ENCODE measurements around the gene SF3B5. TPM values are rescaled to one million over a fixed set of nuclear protein-coding genes. Genes with fewer than 3 reads are reported as not detected.

The SF3B5 gene
- polyA plus RNA-seq, 3 donors, result 271 to 445 (median 355) TPM

- Mint-ChIP-seq H3K9me3 (no peaks in the 10 kb centered on the region), H3K4me1 (peaks cover 35% of the 10 kb centered on the region), H3K27ac (peak overlapping the region in 1 of 7 donors; percentile 15), H3K36me3 (no peaks in the 10 kb centered on the region), H3K27me3 (ENCODE audit: low read depth in 3 of 3) (peaks cover 0 to 2% (median 1%) of the 10 kb centered on the region in 3 donors), H3K4me3 (no peak overlapping the region)
- no peaks in the 10 kb centered on the region for H4K20me1 ChIP-seq (ENCODE audit: insufficient read depth, low read length)
- H3K9me3 ChIP-seq (replicated peaks in 1 of 2; ENCODE audit: control insufficient read depth in 1 of 2, insufficient read depth in 1 of 2, low read length in 2 of 2), result no peaks in the 10 kb centered on the region
- H3K4me2 ChIP-seq (replicated peaks; ENCODE audit: extremely low read depth, low read length, poor library complexity, severe bottlenecking), result no peak overlapping the region
- H3K36me3 ChIP-seq (replicated peaks in 1 of 2; ENCODE audit: control insufficient read depth in 1 of 2, insufficient read depth in 2 of 2, low read length in 2 of 2), result no peaks in the 10 kb centered on the region
- no peak for TF ChIP-seq CTCF (IDR thresholded peaks at IDR 0.05)
- intact Hi-C loops (cut with micrococcal nuclease), result no loop called here
- H3K9ac ChIP-seq (ENCODE audit: insufficient read depth, low read length, poor library complexity, severe bottlenecking), result no peak overlapping the region
- no peak overlapping the region for H2AFZ ChIP-seq (ENCODE audit: insufficient read depth, low read depth, low read length, poor library complexity, severe bottlenecking)
- no peak overlapping the region for H3K4me3 ChIP-seq (replicated peaks in 1 of 3; ENCODE audit: low read depth in 2 of 3, low read length in 3 of 3)
- no peaks in the 10 kb centered on the region for H3K79me2 ChIP-seq (ENCODE audit: insufficient read depth, low read length)
- H3K27me3 ChIP-seq (ENCODE audit: control insufficient read depth in 2 of 2, insufficient read depth in 2 of 2, low read length in 2 of 2), result no peaks in the 10 kb centered on the region
- 89% methylated on average over 3 of the region's 6 CpGs for WGBS (ENCODE audit: insufficient coverage)
- DNase-seq, result no peak
- H3K27ac ChIP-seq (ENCODE audit: low read depth in 1 of 2, low read length in 2 of 2), result no peak overlapping the region
- peaks cover 19 to 36% of the 10 kb centered on the region in 2 donors for H3K4me1 ChIP-seq (ENCODE audit: control insufficient read depth in 1 of 2, insufficient read depth in 2 of 2, low read length in 2 of 2)
Measured at GRCh38 chr6:144127097-144127496, 31.7 kb upstream of the SF3B5 start.

- Mint-ChIP-seq H3K4me1 (peaks cover 20% of the 10 kb centered on the region), H3K4me3 (peak overlapping the region in 1 of 2 donors; percentile 80)
Measured at GRCh38 chr6:144123836-144124235, 28.5 kb upstream of the SF3B5 start.

More at GRCh38 chr6:144123836-144124235, 28.5 kb upstream of the SF3B5 start:
- DNase-seq, result peak in 2 of 3 donors; percentile 8 to 42
- peaks cover 14 to 21% of the 10 kb centered on the region in 2 donors for H3K4me1 ChIP-seq (ENCODE audit: control insufficient read depth in 1 of 2, insufficient read depth in 2 of 2, low read length in 2 of 2)
- H3K4me3 ChIP-seq (replicated peaks in 1 of 3; ENCODE audit: low read depth in 2 of 3, low read length in 3 of 3), result peak overlapping the region in 2 of 3 experiments; percentile 12 to 52
- H3K27ac ChIP-seq (ENCODE audit: low read depth in 1 of 2, low read length in 2 of 2), result peak overlapping the region in 1 of 2 donors; percentile 63
- no peaks in the 10 kb centered on the region for H3K9me3 ChIP-seq (replicated peaks in 1 of 2; ENCODE audit: control insufficient read depth in 1 of 2, insufficient read depth in 1 of 2, low read length in 2 of 2)
- Mint-ChIP-seq H3K36me3 (no peaks in the 10 kb centered on the region), H3K9me3 (peaks cover 0 to 2% (median 0%) of the 10 kb centered on the region in 7 donors), H3K27me3 (ENCODE audit: low read depth in 3 of 3) (peaks cover 0 to 3% (median 0%) of the 10 kb centered on the region in 3 donors), H3K27ac (peak overlapping the region in 6 of 7 donors; percentile 59 to 84 (median 76))
- no peak overlapping the region for H3K9ac ChIP-seq (ENCODE audit: insufficient read depth, low read length, poor library complexity, severe bottlenecking)
- intact Hi-C loops (cut with micrococcal nuclease), result no loop called here
- no peaks in the 10 kb centered on the region for H4K20me1 ChIP-seq (ENCODE audit: insufficient read depth, low read length)
- H3K36me3 ChIP-seq (replicated peaks in 1 of 2; ENCODE audit: control insufficient read depth in 1 of 2, insufficient read depth in 2 of 2, low read length in 2 of 2), result no peaks in the 10 kb centered on the region
- no CpG with 5 or more reads among the region's 2 CpGs for WGBS (ENCODE audit: insufficient coverage)
- TF ChIP-seq CTCF (IDR thresholded peaks at IDR 0.05), result no peak
- H3K27me3 ChIP-seq (ENCODE audit: control insufficient read depth in 2 of 2, insufficient read depth in 2 of 2, low read length in 2 of 2), result no peaks in the 10 kb centered on the region
- no peak overlapping the region for H2AFZ ChIP-seq (ENCODE audit: insufficient read depth, low read depth, low read length, poor library complexity, severe bottlenecking)
- peak overlapping the region; percentile 60 for H3K4me2 ChIP-seq (replicated peaks; ENCODE audit: extremely low read depth, low read length, poor library complexity, severe bottlenecking)
- H3K79me2 ChIP-seq (ENCODE audit: insufficient read depth, low read length), result no peaks in the 10 kb centered on the region

Measured in CD14-positive monocyte (primary cell).